ENCODE results near the gene NRP2. TPM values are rescaled to one million over a fixed set of nuclear protein-coding genes. Genes with fewer than 3 reads are reported as not detected.

NRP2 gene
- total and polyA plus RNA-seq, 2 of the 13 experiments (the other 11 are each of a cell fraction or from before 2014, with no cell fraction given) = 0.65 to 1.4 TPM

DNA sequence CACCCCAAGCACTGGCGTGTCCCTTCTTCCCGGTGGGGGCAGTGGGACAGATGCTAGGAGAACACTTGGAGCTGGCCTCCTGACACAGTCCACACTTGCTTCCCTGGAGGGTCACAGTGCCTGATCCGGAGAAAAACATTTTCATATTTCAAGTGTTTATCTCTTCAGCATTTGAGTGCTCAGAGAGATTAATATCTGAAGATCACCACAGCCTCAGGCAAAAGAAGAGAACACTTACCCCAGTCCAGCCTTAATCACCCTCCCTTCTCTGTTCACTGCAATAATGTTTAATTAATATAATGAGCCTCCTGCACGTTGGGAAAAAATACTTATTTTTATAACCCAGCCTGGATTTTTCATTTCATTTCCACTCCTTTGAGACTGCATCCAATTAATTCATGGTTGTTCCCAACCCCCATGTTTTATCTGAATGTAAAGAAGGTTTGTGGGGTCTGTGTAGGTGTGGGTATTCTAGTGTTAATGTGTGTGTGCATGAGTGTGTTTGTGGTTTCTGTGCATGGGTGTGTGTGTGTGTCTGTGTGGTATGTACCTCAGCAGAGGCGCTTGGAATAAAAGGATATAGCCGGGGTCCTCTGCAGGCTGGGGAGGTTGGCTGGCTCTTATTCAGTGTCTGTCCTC, 72.1 kb downstream of the NRP2 start:
- POLR2A ChIA-PET = no interaction called here
- Histone ChIP-seq H2AFZ (ENCODE audit: low read length) (no peak overlapping the region), H4K20me1 (ENCODE audit: insufficient read depth, low read length) (no peaks in the 10 kb centered on the region), H3K27me3 (ENCODE audit: control insufficient read depth in 1 of 2, insufficient read depth in 2 of 2, low read length in 2 of 2) (peaks cover 0 to 3% of the 10 kb centered on the region in 2 experiments; a peak in 2 of 5 replicates), H3K4me3 (replicated peaks in 1 of 3; ENCODE audit: insufficient read depth in 1 of 3, low read depth in 2 of 3, low read length in 3 of 3) (no peak overlapping the region), H3K36me3 (replicated peaks in 1 of 2; ENCODE audit: control insufficient read depth in 1 of 2, insufficient read depth in 2 of 2, low read length in 2 of 2) (no peaks in the 10 kb centered on the region), H3K4me2 (ENCODE audit: low read depth, low read length) (no peak overlapping the region), H3K27ac (ENCODE audit: extremely low read length, insufficient read depth, low read length) (no peak overlapping the region), H3K79me2 (ENCODE audit: insufficient read depth, low read length) (no peaks in the 10 kb centered on the region), H3K4me1 (ENCODE audit: insufficient read depth, low read length) (peaks cover 8% of the 10 kb centered on the region), H3K9me3 (ENCODE audit: low read length) (no peaks in the 10 kb centered on the region), H3K9ac (ENCODE audit: insufficient read depth, low read depth, low read length) (no peak overlapping the region)
- DNase-seq (ENCODE audit: low spot score) (no peak), FAIRE-seq (no peak), ATAC-seq (no peak)
- no TSS peak for BruUV-seq (replicated peaks)
- in situ Hi-C loops (cut with HindIII; ENCODE audit: extremely low pct_ligation_motif_present, low pct_unique_long_range_greater_than_20kb) = no loop called here
- 48% methylated on average over 6 of the region's 6 CpGs for WGBS (ENCODE audit: low lambda C conversion rate)
- no peak for TF ChIP-seq ZFP37 (CRISPR knock-in tag; IDR thresholded peaks at IDR 0.05; ENCODE audit: borderline replicate concordance)
- no peak for TF ChIP-seq NR2C2 (CRISPR knock-in tag; IDR thresholded peaks at IDR 0.05; ENCODE audit: borderline replicate concordance)
- no peak for TF ChIP-seq PHB2 (IDR thresholded peaks at IDR 0.05; ENCODE audit: partially characterized antibody)
- TF ChIP-seq, protein P1, sequence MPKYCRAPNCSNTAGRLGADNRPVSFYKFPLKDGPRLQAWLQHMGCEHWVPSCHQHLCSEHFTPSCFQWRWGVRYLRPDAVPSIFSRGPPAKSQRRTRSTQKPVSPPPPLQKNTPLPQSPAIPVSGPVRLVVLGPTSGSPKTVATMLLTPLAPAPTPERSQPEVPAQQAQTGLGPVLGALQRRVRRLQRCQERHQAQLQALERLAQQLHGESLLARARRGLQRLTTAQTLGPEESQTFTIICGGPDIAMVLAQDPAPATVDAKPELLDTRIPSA (CRISPR knock-in tag; IDR thresholded peaks at IDR 0.05; ENCODE audit: borderline replicate concordance) = no peak
- TF ChIP-seq SPEN (CRISPR knock-in tag; IDR thresholded peaks at IDR 0.05; ENCODE audit: low read depth) = no peak
- no peak for TF ChIP-seq U2AF2 (IDR thresholded peaks at IDR 0.05; ENCODE audit: low read depth, low read length)
- no peak for TF ChIP-seq MAZ (IDR thresholded peaks at IDR 0.05; ENCODE audit: borderline replicate concordance, low read depth, low read length)
- TF ChIP-seq MAZ (CRISPR knock-in tag; IDR thresholded peaks at IDR 0.05; ENCODE audit: low read depth) = no peak
- TF ChIP-seq ZNF605 (CRISPR knock-in tag; IDR thresholded peaks at IDR 0.05) = no peak
- intact Hi-C loops (cut with micrococcal nuclease; ENCODE audit: unreplicated experiment) = no loop called here
- CTCF ChIA-PET (ENCODE audit: low intra/inter-chr PET ratio, low total read pairs) = no interaction called here
